GM12801 (cell line): ENCODE data around the gene DLX1.

Experiments used
- CTCF ChIP-seq: IDR thresholded peaks from one replicate; pipeline ENCODE4 v1.5.1; 2011; ENCODE audit warnings: control low read depth; ENCODE audit not compliant: insufficient read length; ENCODE audit errors: extremely low read depth

DLX1 gene

GRCh38 chr2:172105471-172106107 lies 20.3 kb downstream of the DLX1 start:
- no peak for TF ChIP-seq CTCF

- TF ChIP-seq CTCF: no peak
Observed at GRCh38 chr2:172106108-172106961, 21.0 kb downstream of the DLX1 start.

GRCh38 chr2:172107690-172108586 lies 22.6 kb downstream of the DLX1 start:
- no peak for TF ChIP-seq CTCF

- TF ChIP-seq CTCF: no peak
Observed at GRCh38 chr2:172108587-172108930, 23.3 kb downstream of the DLX1 start.

GRCh38 chr2:172109256-172109987 lies 24.1 kb downstream of the DLX1 start:
- TF ChIP-seq CTCF: no peak

- TF ChIP-seq CTCF: no peak
Observed at GRCh38 chr2:172109988-172110811, 24.9 kb downstream of the DLX1 start.
